Endothelial cell of umbilical vein (primary cell): ENCODE results near the gene NXN. TPM values are rescaled to one million over a fixed set of nuclear protein-coding genes. Genes with fewer than 3 reads are reported as not detected.

Experiments used
- BruUV-seq: library from RNA; stranded (reverse); fragments of 400-500 nt; replicated peaks from 2 replicates; lab custom pipeline; 2021; lab: Mats Ljungman, UMichigan
- CTCF ChIA-PET: fragments of 300-600, 350-600 bp; sonication (Branson Sonifier 250); formaldehyde crosslinking; loops from one replicate; lab custom pipeline; 2021; ENCODE audit warnings: antibody characterized with exemption, inconsistent platforms; lab: Charles Lee
- POLR2A ChIA-PET: fragments of 300-600, 350-600 bp; sonication (Branson Sonifier 250); formaldehyde crosslinking; loops from one replicate; lab custom pipeline; 2021; ENCODE audit warnings: antibody characterized with exemption, inconsistent platforms; lab: Charles Lee
- DNase-seq: peaks from one replicate; pipeline ENCODE4 v3.0.0-alpha.2; 2011; ENCODE audit warnings: low read depth, low spot score
- FAIRE-seq: peaks from 2 replicates; lab custom pipeline; 2011; peaks lifted over from hg19 to GRCh38; lab: Jason Lieb, UNC
- H2AFZ ChIP-seq: 2 replicates; pipeline ENCODE4 v1.6.0; 2012; ENCODE audit warnings: low read depth, low read length, control low read depth, inconsistent platforms
- H3K27ac ChIP-seq: 2 replicates; pipeline ENCODE4 v1.5.1; 2011; ENCODE audit warnings: low read depth, mild to moderate bottlenecking, control low read depth, low read length, moderate library complexity; ENCODE audit not compliant: insufficient read depth
- H3K27me3 ChIP-seq, 2 experiments: 2 replicates each; pipeline versions ENCODE4 v1.6.0 to v1.6.1; 2011; ENCODE audit warnings: low read length in 2 of 2, mixed read lengths in 1 of 2; ENCODE audit not compliant: control insufficient read depth in 2 of 2, insufficient read depth in 2 of 2
- H3K36me3 ChIP-seq, 2 experiments: 2 replicates in 1 of 2; 3 replicates in 1 of 2; pipeline ENCODE4 v1.5.1; 2011; ENCODE audit warnings: low read length in 2 of 2, mild to moderate bottlenecking in 1 of 2, moderate library complexity in 1 of 2; ENCODE audit not compliant: control insufficient read depth in 2 of 2, insufficient read depth in 2 of 2; ENCODE audit errors: extremely low read depth in 1 of 2
- H3K4me1 ChIP-seq: 3 replicates; pipeline ENCODE4 v1.5.1; 2011; ENCODE audit warnings: mild to moderate bottlenecking, low read length; ENCODE audit not compliant: control insufficient read depth, insufficient read depth; ENCODE audit errors: extremely low read depth
- H3K4me2 ChIP-seq: 2 replicates; pipeline ENCODE4 v1.6.1; 2011; ENCODE audit warnings: low read length, control low read depth, mixed read lengths; ENCODE audit not compliant: insufficient read depth
- H3K4me3 ChIP-seq, 3 experiments: fragments of 200-600 bp in 1 of 3; sonication (generic), shearing (Covaris generic) in 1 of 3; replicated peaks in 1 of 3; 2 replicates each; pipeline ENCODE4 v1.5.1; 2011 to 2016; ENCODE audit warnings: control low read depth in 3 of 3, low read length in 3 of 3, mild to moderate bottlenecking in 2 of 3, inconsistent platforms in 1 of 3, low read depth in 1 of 3, moderate library complexity in 1 of 3; ENCODE audit not compliant: insufficient read depth in 1 of 3
- H3K79me2 ChIP-seq: 2 replicates; pipeline ENCODE4 v1.6.0; 2012; ENCODE audit warnings: low read length, inconsistent platforms; ENCODE audit not compliant: control insufficient read depth, insufficient read depth
- H3K9ac ChIP-seq: replicated peaks from 2 replicates; pipeline ENCODE3; 2011; ENCODE audit warnings: low read length, control low read depth; ENCODE audit not compliant: insufficient read depth; ENCODE audit errors: extremely low read depth
- H3K9me1 ChIP-seq: replicated peaks from 3 replicates; pipeline ENCODE4 v1.6.0; 2011; ENCODE audit warnings: mild to moderate bottlenecking, low read length; ENCODE audit not compliant: control insufficient read depth, insufficient read depth; ENCODE audit errors: extremely low read depth
- H3K9me3 ChIP-seq: replicated peaks from 2 replicates; pipeline ENCODE4 v1.5.1; 2012; ENCODE audit warnings: low read length, inconsistent platforms; ENCODE audit not compliant: control insufficient read depth, insufficient read depth
- H4K20me1 ChIP-seq: replicated peaks from 2 replicates; pipeline ENCODE3; 2011; ENCODE audit warnings: mild to moderate bottlenecking, low read length; ENCODE audit not compliant: control insufficient read depth, insufficient read depth; ENCODE audit errors: extremely low read depth
- CTCF ChIP-seq, 2 donors: IDR thresholded peaks; 1 replicate in 1 of 2; 2 replicates in 1 of 2; pipeline ENCODE4 v1.5.1; 2011; ENCODE audit warnings: low read length in 2 of 2, mild to moderate bottlenecking in 2 of 2, moderate library complexity in 2 of 2, control low read depth in 1 of 2, inconsistent platforms in 1 of 2, low read depth in 1 of 2; ENCODE audit not compliant: insufficient read depth in 1 of 2; ENCODE audit errors: extremely low read depth in 1 of 2
- EZH2 ChIP-seq: IDR thresholded peaks from 2 replicates; pipeline ENCODE4 v1.6.1; 2012; ENCODE audit warnings: borderline replicate concordance, low read depth, mild to moderate bottlenecking, moderate library complexity, low read length, inconsistent platforms; ENCODE audit not compliant: severe bottlenecking
- FOS ChIP-seq: IDR thresholded peaks from 2 replicates; pipeline ENCODE4 v1.6.1; 2011; ENCODE audit warnings: mild to moderate bottlenecking, low read length, moderate library complexity, borderline replicate concordance; ENCODE audit not compliant: insufficient read depth
- GATA2 ChIP-seq: IDR thresholded peaks from 2 replicates; pipeline ENCODE4 v1.7.0; 2011; ENCODE audit warnings: low read depth, mild to moderate bottlenecking, moderate library complexity, mixed read lengths, low read length; ENCODE audit not compliant: insufficient read length, insufficient read depth
- JUN ChIP-seq: IDR thresholded peaks from 2 replicates; pipeline ENCODE4 v1.6.1; 2011; ENCODE audit warnings: borderline replicate concordance, low read depth; ENCODE audit not compliant: insufficient read length, insufficient read depth
- MAX ChIP-seq: IDR thresholded peaks from 2 replicates; pipeline ENCODE4 v1.6.1; 2011; ENCODE audit not compliant: insufficient read depth, insufficient read length
- MYC ChIP-seq: IDR thresholded peaks from one replicate; pipeline ENCODE4 v1.6.1; 2011; ENCODE audit warnings: mild to moderate bottlenecking, low read depth, low read length
- POLR2A ChIP-seq: IDR thresholded peaks from 2 replicates; pipeline ENCODE4 v1.6.1; 2012; ENCODE audit warnings: low read depth, mild to moderate bottlenecking, control low read depth, low read length
- POLR2AphosphoS5 ChIP-seq: IDR thresholded peaks from 2 replicates; pipeline ENCODE4 v1.6.1; 2012; ENCODE audit warnings: low read depth, mild to moderate bottlenecking, control low read depth, low read length, moderate library complexity; ENCODE audit not compliant: insufficient read depth
- dilution Hi-C: fragments of 300-500 bp; cut with MboI; formaldehyde crosslinking; loops from one replicate; pipeline ENCODE4 v1.15.0; 2019; ENCODE audit warnings: low sequenced_read_pairs; ENCODE audit not compliant: extremely low pct_ligation_motif_present
- intact Hi-C: fragments of 100-400 bp; cut with micrococcal nuclease; formaldehyde crosslinking; loops from one replicate; pipeline ENCODE4 v1.10.0; 2022
- polyA plus RNA-seq, 4 experiments: library from polyadenylated mRNA; depleted of rRNA in 3 of 4; stranded (reverse) in 3 of 4; unstranded in 1 of 4; fragments of >200 nt; gene quantifications; 2 replicates each; pipeline versions ENCODE4 v1.2.1 to v1.2.3, GENCODE V29; 2011 to 2012; ENCODE audit warnings: missing spikeins in 1 of 4
- total RNA-seq: library from RNA; stranded (reverse); gene quantifications from 2 replicates; pipeline ENCODE4 v1.2.3, GENCODE V29; 2021

The NXN gene
- total and polyA plus RNA-seq, 2 donors (not counting 3 experiments of a cell fraction or from before 2014, with no cell fraction given) = 69.5 to 77.3 TPM

- no peaks in the 10 kb centered on the region for H3K79me2 ChIP-seq
- DNase-seq (no peak), FAIRE-seq (no peak)
- H3K4me1 ChIP-seq = peaks cover 24% of the 10 kb centered on the region
- CTCF ChIA-PET = interaction anchor here (1.2 to 3.0 kb wide), 3 partner anchors 14 to 51 kb away, joined by 4 to 15 read pairs (median 4); no protein-coding TSS in a partner anchor
- TF ChIP-seq POLR2AphosphoS5 = no peak
- TF ChIP-seq POLR2A = no peak
- no peak for TF ChIP-seq EZH2
- no peak for TF ChIP-seq CTCF (IDR thresholded peaks at IDR 0.05; ENCODE audit: extremely low read depth in 1 of 2, insufficient read depth in 1 of 2, low read depth in 1 of 2, low read length in 2 of 2)
- TF ChIP-seq MAX = no peak
- TF ChIP-seq GATA2 = no peak
- TF ChIP-seq FOS = no peak
- no peak for TF ChIP-seq JUN
- TF ChIP-seq MYC = no peak
- no peak overlapping the region for H3K4me2 ChIP-seq
- H3K9me1 ChIP-seq = no peaks in the 10 kb centered on the region
- intact Hi-C loops = loop anchor here (5.0 kb wide), 1 partner anchor 47 kb away; the partner anchor contains the start of gene NXN
- H2AFZ ChIP-seq = no peak overlapping the region
- dilution Hi-C loops = no loop called here
- no peak overlapping the region for H3K4me3 ChIP-seq
- no peak overlapping the region for H3K9ac ChIP-seq
- H3K9me3 ChIP-seq = no peaks in the 10 kb centered on the region
- H3K36me3 ChIP-seq = no peaks in the 10 kb centered on the region
- H3K27me3 ChIP-seq = no peaks in the 10 kb centered on the region
- no TSS peak for BruUV-seq
- H4K20me1 ChIP-seq = no peaks in the 10 kb centered on the region
- POLR2A ChIA-PET = no interaction called here
- H3K27ac ChIP-seq = no peak overlapping the region
Measured at GRCh38 chr17:930258-930657, 49.3 kb downstream of the NXN start.
